ENCODE data around the gene APOC4.
"Not testable (repeated sequence)": the region's sequence is repeated elsewhere in the genome, so short reads cannot be mapped to it uniquely, and the experiment has no call there.

APOC4 gene

GRCh38 chr19:44912854-44913253 is 29.2 kb upstream of the APOC4 start:
- no peak overlapping the region for H3K4me2 ChIP-seq (ENCODE audit: low read length)
- no peaks in the 10 kb centered on the region for H3K9me2 ChIP-seq (replicated peaks; ENCODE audit: control insufficient read depth, low read length)
- H3K4me1 ChIP-seq (ENCODE audit: control insufficient read depth, low read length): peaks cover 7% of the 10 kb centered on the region
- H4K20me1 ChIP-seq (ENCODE audit: control insufficient read depth, insufficient read depth, low read depth, low read length): no peaks in the 10 kb centered on the region
- no peaks in the 10 kb centered on the region for H3K36me3 ChIP-seq (ENCODE audit: control insufficient read depth, low read length)
- H3K9me3 ChIP-seq (ENCODE audit: control insufficient read depth, insufficient read depth, low read length): no peaks in the 10 kb centered on the region
- peaks cover 10% of the 10 kb centered on the region; the same call in 1 of the 2 replicates for H3K27me3 ChIP-seq (ENCODE audit: control insufficient read depth, low read length)
- no peak overlapping the region for H3K4me3 ChIP-seq (ENCODE audit: low read length)
- TF ChIP-seq EZH2phosphoT487 (IDR thresholded peaks at IDR 0.05; ENCODE audit: borderline replicate concordance, low read length): no peak
- TF ChIP-seq CTCF (IDR thresholded peaks at IDR 0.05; ENCODE audit: low read depth, low read length, poor library complexity, severe bottlenecking): no peak
- no peaks in the 10 kb centered on the region for H3F3A ChIP-seq (ENCODE audit: control insufficient read depth, insufficient read depth)
- H3K79me2 ChIP-seq (ENCODE audit: control insufficient read depth, low read length): no peaks in the 10 kb centered on the region
- no peak overlapping the region for H3K27ac ChIP-seq (ENCODE audit: low read depth, low read length)

GRCh38 chr19:44913512-44914432 is 28.3 kb upstream of the APOC4 start:
- peak overlapping the region; percentile 69 for H3K4me3 ChIP-seq (ENCODE audit: low read length)
- not testable (repeated sequence) for H3K27ac ChIP-seq (ENCODE audit: low read depth, low read length); H3K36me3 ChIP-seq (ENCODE audit: control insufficient read depth, low read length); H3K9me2 ChIP-seq (replicated peaks; ENCODE audit: control insufficient read depth, low read length); H3F3A ChIP-seq (ENCODE audit: control insufficient read depth, insufficient read depth); H3K4me1 ChIP-seq (ENCODE audit: control insufficient read depth, low read length); H3K79me2 ChIP-seq (ENCODE audit: control insufficient read depth, low read length); H4K20me1 ChIP-seq (ENCODE audit: control insufficient read depth, insufficient read depth, low read depth, low read length); H3K9me3 ChIP-seq (ENCODE audit: control insufficient read depth, insufficient read depth, low read length)
- H3K27me3 ChIP-seq (ENCODE audit: control insufficient read depth, low read length): peaks cover 10% of the 10 kb centered on the region; the same call in 1 of the 2 replicates
- peak overlapping the region; percentile 91 for H3K4me2 ChIP-seq (ENCODE audit: low read length)

- H3K79me2 ChIP-seq (ENCODE audit: control insufficient read depth, low read length); H4K20me1 ChIP-seq (ENCODE audit: control insufficient read depth, insufficient read depth, low read depth, low read length); H3K9me3 ChIP-seq (ENCODE audit: control insufficient read depth, insufficient read depth, low read length); H3K4me1 ChIP-seq (ENCODE audit: control insufficient read depth, low read length); H3K9me2 ChIP-seq (replicated peaks; ENCODE audit: control insufficient read depth, low read length); H3F3A ChIP-seq (ENCODE audit: control insufficient read depth, insufficient read depth); H3K36me3 ChIP-seq (ENCODE audit: control insufficient read depth, low read length): not testable (repeated sequence)
- H3K4me2 ChIP-seq (ENCODE audit: low read length): peak within 1 kb of the TSS; percentile 91
- H3K27me3 ChIP-seq (ENCODE audit: control insufficient read depth, low read length): peaks cover 10% of the 10 kb centered on the region; the same call in 1 of the 2 replicates
- H3K27ac ChIP-seq (ENCODE audit: low read depth, low read length): 0 out of 2 replicates have a peak within 1 kb of the TSS, but pooled peaks have one; percentile 37
- peak within 1 kb of the TSS; percentile 69 for H3K4me3 ChIP-seq (ENCODE audit: low read length)
Observed at GRCh38 chr19:44914433-44915206, 27.4 kb upstream of the APOC4 start, which contains the start of gene APOC1. TSS of gene APOC1 (plus strand) at chr19:44914608. CDS start at chr19:44914892, 284 bp downstream.

- no peak overlapping the region for H3K4me2 ChIP-seq (ENCODE audit: low read length)
- peaks cover 26% of the 10 kb centered on the region for H3K27me3 ChIP-seq (ENCODE audit: control insufficient read depth, low read length)
- no peaks in the 10 kb centered on the region for H4K20me1 ChIP-seq (ENCODE audit: control insufficient read depth, insufficient read depth, low read depth, low read length)
- no peaks in the 10 kb centered on the region for H3F3A ChIP-seq (ENCODE audit: control insufficient read depth, insufficient read depth)
- H3K9me2 ChIP-seq (replicated peaks; ENCODE audit: control insufficient read depth, low read length): no peaks in the 10 kb centered on the region
- H3K27ac ChIP-seq (ENCODE audit: low read depth, low read length): no peak overlapping the region
- no peaks in the 10 kb centered on the region for H3K36me3 ChIP-seq (ENCODE audit: control insufficient read depth, low read length)
- H3K4me1 ChIP-seq (ENCODE audit: control insufficient read depth, low read length): no peaks in the 10 kb centered on the region
- no peaks in the 10 kb centered on the region for H3K79me2 ChIP-seq (ENCODE audit: control insufficient read depth, low read length)
- H3K4me3 ChIP-seq (ENCODE audit: low read length): no peak overlapping the region
- no peak for TF ChIP-seq CTCF (IDR thresholded peaks at IDR 0.05; ENCODE audit: low read depth, low read length, poor library complexity, severe bottlenecking)
- no peak for TF ChIP-seq EZH2phosphoT487 (IDR thresholded peaks at IDR 0.05; ENCODE audit: borderline replicate concordance, low read length)
- no peaks in the 10 kb centered on the region for H3K9me3 ChIP-seq (ENCODE audit: control insufficient read depth, insufficient read depth, low read length)
Observed at GRCh38 chr19:44924243-44924725, 17.8 kb upstream of the APOC4 start.
